HG03108 (cell line): ENCODE measurements around the gene PSMG1.

Experiments used
- ATAC-seq: cut with Tn5 transposase; IDR thresholded peaks from one replicate; pipeline ENCODE4 v1.9.1; 2021; ENCODE audit warnings: moderate library complexity; ENCODE audit not compliant: unreplicated experiment

Gene PSMG1

GRCh38 chr21:39125752-39126485 is 57.3 kb downstream of the PSMG1 start:
- no peak for ATAC-seq
